SK-N-SH treated with all-trans-retinoic acid at 6 μM for 48 hours (cell line): ENCODE measurements around the gene RRBP1.

Experiments
- ATAC-seq: fragments of 200-7000 bp; cut with Tn5 transposase; 3 replicates; pipeline ENCODE4 v1.9.1; 2020; ENCODE audit warnings: mild to moderate bottlenecking, moderate library complexity
- ARNTL ChIP-seq: fragments of 450-650 bp; formaldehyde crosslinking; IDR thresholded peaks from 2 replicates; pipeline ENCODE4 v1.5.0; 2020; ENCODE audit warnings: low read depth, mild to moderate bottlenecking, moderate library complexity, borderline replicate concordance
- BACH2 ChIP-seq: fragments of 250-450 bp; sonication (Bioruptor Pico); IDR thresholded peaks from 2 replicates; pipeline ENCODE4 v1.9.0; 2021; ENCODE audit warnings: mild to moderate bottlenecking, borderline replicate concordance
- CSDC2 ChIP-seq: fragments of 250-450 bp; sonication (Bioruptor Pico); IDR thresholded peaks from 2 replicates; pipeline ENCODE4 v1.5.0; 2020; ENCODE audit warnings: mild to moderate bottlenecking, moderate library complexity
- ESRRG ChIP-seq: fragments of 250-450 bp; sonication (Bioruptor Pico); IDR thresholded peaks from 2 replicates; pipeline ENCODE4 v1.6.1; 2021; ENCODE audit warnings: mild to moderate bottlenecking
- GLIS3 ChIP-seq: fragments of 250-450 bp; sonication (Bioruptor Pico); IDR thresholded peaks from 2 replicates; pipeline ENCODE4 v1.5.0; 2020; ENCODE audit warnings: mild to moderate bottlenecking, moderate library complexity
- ISL1 ChIP-seq: fragments of 250-450 bp; sonication (Bioruptor Pico); IDR thresholded peaks from 2 replicates; pipeline ENCODE4 v2.1.2; 2022; ENCODE audit warnings: mild to moderate bottlenecking, moderate library complexity
- OSR1 ChIP-seq: fragments of 250-450 bp; sonication (Bioruptor Pico); IDR thresholded peaks from 2 replicates; pipeline ENCODE4 v1.8.0; 2022; ENCODE audit warnings: moderate library complexity, mild to moderate bottlenecking, inconsistent platforms
- POU6F1 ChIP-seq: fragments of 250-450 bp; sonication (Bioruptor Pico); IDR thresholded peaks from 2 replicates; pipeline ENCODE4 v1.8.0; 2021; ENCODE audit warnings: low read depth, mild to moderate bottlenecking, moderate library complexity, borderline replicate concordance
- PPARA ChIP-seq: fragments of 250-450 bp; sonication (Bioruptor Pico); IDR thresholded peaks from 2 replicates; pipeline ENCODE4 v1.5.0; 2020; ENCODE audit warnings: mild to moderate bottlenecking, borderline replicate concordance
- RARB ChIP-seq: fragments of 250-450 bp; sonication (Bioruptor Pico); IDR thresholded peaks from 2 replicates; pipeline ENCODE4 v1.8.0; 2021; ENCODE audit warnings: mild to moderate bottlenecking, moderate library complexity
- SNAI2 ChIP-seq: fragments of 250-450 bp; sonication (Bioruptor Pico); IDR thresholded peaks from 2 replicates; pipeline ENCODE4 v1.5.0; 2020; ENCODE audit warnings: mild to moderate bottlenecking, moderate library complexity
- ZC3H10 ChIP-seq: fragments of 250-450 bp; sonication (Bioruptor Pico); IDR thresholded peaks from 2 replicates; pipeline ENCODE4 v1.5.1; 2021; ENCODE audit warnings: mild to moderate bottlenecking, moderate library complexity
- ZFP3 ChIP-seq: fragments of 250-450 bp; sonication (Bioruptor Pico); IDR thresholded peaks from 2 replicates; pipeline ENCODE4 v1.5.0; 2020; ENCODE audit warnings: mild to moderate bottlenecking, moderate library complexity
- ZFP30 ChIP-seq: fragments of 450-650 bp; formaldehyde crosslinking; IDR thresholded peaks from 2 replicates; pipeline ENCODE4 v1.5.0; 2022; ENCODE audit warnings: mild to moderate bottlenecking, moderate library complexity
- ZNF565 ChIP-seq: fragments of 450-650 bp; formaldehyde crosslinking; conservative IDR thresholded peaks from 2 replicates; pipeline ENCODE4 v1.5.0; 2020; ENCODE audit warnings: low read depth, mild to moderate bottlenecking, moderate library complexity
- ZNF70 ChIP-seq: fragments of 450-650 bp; formaldehyde crosslinking; IDR thresholded peaks from 2 replicates; pipeline ENCODE4 v1.5.0; 2020; ENCODE audit warnings: mild to moderate bottlenecking, moderate library complexity
- ZNF8 ChIP-seq: fragments of 450-650 bp; formaldehyde crosslinking; IDR thresholded peaks from 2 replicates; pipeline ENCODE4 v1.5.0; 2020; ENCODE audit warnings: mild to moderate bottlenecking, moderate library complexity
- TF ChIP-seq, protein P1 (sequence below): fragments of 250-450 bp; sonication (Bioruptor Pico); IDR thresholded peaks from 2 replicates; pipeline ENCODE4 v1.8.0; 2020; ENCODE audit warnings: mild to moderate bottlenecking, moderate library complexity, borderline replicate concordance
- TF ChIP-seq, protein P2 (sequence below): fragments of 250-450 bp; sonication (Bioruptor Pico); IDR thresholded peaks from 2 replicates; pipeline ENCODE4 v1.5.0; 2020; ENCODE audit warnings: mild to moderate bottlenecking, moderate library complexity
- TF ChIP-seq, protein P3 (sequence below): fragments of 250-450 bp; sonication (Bioruptor Pico); IDR thresholded peaks from 2 replicates; pipeline ENCODE4 v1.5.1; 2021; ENCODE audit warnings: mild to moderate bottlenecking, moderate library complexity

Gene RRBP1

DNA sequence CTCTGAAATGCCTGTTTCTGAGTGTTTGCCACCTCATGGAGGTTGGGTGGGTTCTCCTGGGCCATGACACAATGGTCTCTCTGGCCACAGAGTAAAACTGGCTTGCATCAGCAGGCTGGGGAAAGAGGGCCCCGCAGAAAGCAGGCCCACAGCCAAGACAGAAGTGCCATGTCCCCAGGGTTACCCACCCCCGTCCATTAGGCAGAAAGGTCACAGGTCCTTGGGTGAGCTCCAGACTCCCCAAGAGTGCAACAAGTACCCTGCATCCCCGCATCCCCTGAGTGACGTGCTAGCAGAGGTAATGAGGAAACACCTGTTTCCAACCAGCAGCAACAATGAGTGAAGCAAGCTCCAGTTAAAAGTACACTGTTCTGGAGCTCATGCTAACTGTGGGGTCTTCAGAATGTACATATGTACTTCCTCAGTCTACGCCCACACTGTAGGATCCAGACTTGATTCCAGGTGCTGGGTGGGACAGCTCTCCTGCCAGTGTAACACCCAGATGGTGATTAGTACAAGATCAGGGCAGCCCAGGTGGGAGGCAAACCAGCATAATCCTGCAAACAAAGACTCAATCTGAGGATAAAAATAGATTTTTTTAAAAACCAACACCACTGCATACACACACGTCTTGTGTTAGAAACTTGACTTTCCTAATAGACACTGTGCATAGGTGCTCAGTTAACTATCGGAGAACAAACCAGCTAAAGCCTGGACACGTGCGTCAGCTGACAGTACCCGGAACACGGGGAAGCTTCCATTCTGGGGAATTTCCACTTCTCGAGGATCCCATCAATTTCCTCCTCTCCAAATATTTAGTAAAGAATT, 31.5 kb downstream of the RRBP1 start (continued):
- TF ChIP-seq, protein P1, sequence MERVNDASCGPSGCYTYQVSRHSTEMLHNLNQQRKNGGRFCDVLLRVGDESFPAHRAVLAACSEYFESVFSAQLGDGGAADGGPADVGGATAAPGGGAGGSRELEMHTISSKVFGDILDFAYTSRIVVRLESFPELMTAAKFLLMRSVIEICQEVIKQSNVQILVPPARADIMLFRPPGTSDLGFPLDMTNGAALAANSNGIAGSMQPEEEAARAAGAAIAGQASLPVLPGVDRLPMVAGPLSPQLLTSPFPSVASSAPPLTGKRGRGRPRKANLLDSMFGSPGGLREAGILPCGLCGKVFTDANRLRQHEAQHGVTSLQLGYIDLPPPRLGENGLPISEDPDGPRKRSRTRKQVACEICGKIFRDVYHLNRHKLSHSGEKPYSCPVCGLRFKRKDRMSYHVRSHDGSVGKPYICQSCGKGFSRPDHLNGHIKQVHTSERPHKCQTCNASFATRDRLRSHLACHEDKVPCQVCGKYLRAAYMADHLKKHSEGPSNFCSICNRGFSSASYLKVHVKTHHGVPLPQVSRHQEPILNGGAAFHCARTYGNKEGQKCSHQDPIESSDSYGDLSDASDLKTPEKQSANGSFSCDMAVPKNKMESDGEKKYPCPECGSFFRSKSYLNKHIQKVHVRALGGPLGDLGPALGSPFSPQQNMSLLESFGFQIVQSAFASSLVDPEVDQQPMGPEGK (CRISPR knock-in tag): no peak

- peak; percentile 34; the same call in 1 of the 3 replicates for ATAC-seq
- TF ChIP-seq, protein P2, sequence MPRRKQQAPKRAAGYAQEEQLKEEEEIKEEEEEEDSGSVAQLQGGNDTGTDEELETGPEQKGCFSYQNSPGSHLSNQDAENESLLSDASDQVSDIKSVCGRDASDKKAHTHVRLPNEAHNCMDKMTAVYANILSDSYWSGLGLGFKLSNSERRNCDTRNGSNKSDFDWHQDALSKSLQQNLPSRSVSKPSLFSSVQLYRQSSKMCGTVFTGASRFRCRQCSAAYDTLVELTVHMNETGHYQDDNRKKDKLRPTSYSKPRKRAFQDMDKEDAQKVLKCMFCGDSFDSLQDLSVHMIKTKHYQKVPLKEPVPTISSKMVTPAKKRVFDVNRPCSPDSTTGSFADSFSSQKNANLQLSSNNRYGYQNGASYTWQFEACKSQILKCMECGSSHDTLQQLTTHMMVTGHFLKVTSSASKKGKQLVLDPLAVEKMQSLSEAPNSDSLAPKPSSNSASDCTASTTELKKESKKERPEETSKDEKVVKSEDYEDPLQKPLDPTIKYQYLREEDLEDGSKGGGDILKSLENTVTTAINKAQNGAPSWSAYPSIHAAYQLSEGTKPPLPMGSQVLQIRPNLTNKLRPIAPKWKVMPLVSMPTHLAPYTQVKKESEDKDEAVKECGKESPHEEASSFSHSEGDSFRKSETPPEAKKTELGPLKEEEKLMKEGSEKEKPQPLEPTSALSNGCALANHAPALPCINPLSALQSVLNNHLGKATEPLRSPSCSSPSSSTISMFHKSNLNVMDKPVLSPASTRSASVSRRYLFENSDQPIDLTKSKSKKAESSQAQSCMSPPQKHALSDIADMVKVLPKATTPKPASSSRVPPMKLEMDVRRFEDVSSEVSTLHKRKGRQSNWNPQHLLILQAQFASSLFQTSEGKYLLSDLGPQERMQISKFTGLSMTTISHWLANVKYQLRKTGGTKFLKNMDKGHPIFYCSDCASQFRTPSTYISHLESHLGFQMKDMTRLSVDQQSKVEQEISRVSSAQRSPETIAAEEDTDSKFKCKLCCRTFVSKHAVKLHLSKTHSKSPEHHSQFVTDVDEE (CRISPR knock-in tag): no peak
- TF ChIP-seq ZNF8 (no peak), ZC3H10 (CRISPR knock-in tag) (no peak), BACH2 (CRISPR knock-in tag) (no peak), RARB (no peak), ZFP30 (no peak), GLIS3 (CRISPR knock-in tag) (no peak), ARNTL (no peak), ZNF70 (CRISPR knock-in tag) (no peak), ISL1 (no peak), ZNF565 (CRISPR knock-in tag) (no peak), PPARA (CRISPR knock-in tag) (no peak), ESRRG (no peak)
- TF ChIP-seq, protein P1 (CRISPR knock-in tag): no peak
Observed at GRCh38 chr20:17648791-17649730, 33.0 kb downstream of the RRBP1 start.

GRCh38 chr20:17648315-17648646, 33.8 kb downstream of the RRBP1 start:
- ATAC-seq: no peak
- no peak for TF ChIP-seq CSDC2 (CRISPR knock-in tag)
- TF ChIP-seq, protein P1 (CRISPR knock-in tag): no peak
- TF ChIP-seq ZFP30: no peak
- no peak for TF ChIP-seq ZNF8
- no peak for TF ChIP-seq SNAI2 (CRISPR knock-in tag)
- no peak for TF ChIP-seq ESRRG
- no peak for TF ChIP-seq PPARA (CRISPR knock-in tag)
- TF ChIP-seq ZNF565 (CRISPR knock-in tag): no peak
- TF ChIP-seq BACH2 (CRISPR knock-in tag): no peak
- no peak for TF ChIP-seq OSR1
- no peak for TF ChIP-seq GLIS3 (CRISPR knock-in tag)
- TF ChIP-seq ISL1: no peak
- TF ChIP-seq POU6F1 (CRISPR knock-in tag): no peak
- TF ChIP-seq, protein P2 (CRISPR knock-in tag): no peak
- TF ChIP-seq, protein P3, sequence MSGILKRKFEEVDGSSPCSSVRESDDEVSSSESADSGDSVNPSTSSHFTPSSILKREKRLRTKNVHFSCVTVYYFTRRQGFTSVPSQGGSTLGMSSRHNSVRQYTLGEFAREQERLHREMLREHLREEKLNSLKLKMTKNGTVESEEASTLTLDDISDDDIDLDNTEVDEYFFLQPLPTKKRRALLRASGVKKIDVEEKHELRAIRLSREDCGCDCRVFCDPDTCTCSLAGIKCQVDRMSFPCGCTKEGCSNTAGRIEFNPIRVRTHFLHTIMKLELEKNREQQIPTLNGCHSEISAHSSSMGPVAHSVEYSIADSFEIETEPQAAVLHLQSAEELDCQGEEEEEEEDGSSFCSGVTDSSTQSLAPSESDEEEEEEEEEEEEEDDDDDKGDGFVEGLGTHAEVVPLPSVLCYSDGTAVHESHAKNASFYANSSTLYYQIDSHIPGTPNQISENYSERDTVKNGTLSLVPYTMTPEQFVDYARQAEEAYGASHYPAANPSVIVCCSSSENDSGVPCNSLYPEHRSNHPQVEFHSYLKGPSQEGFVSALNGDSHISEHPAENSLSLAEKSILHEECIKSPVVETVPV: no peak
- TF ChIP-seq ZFP3 (CRISPR knock-in tag): no peak
